Esophagus muscularis mucosa (tissue), 4 donors: ENCODE results near the gene RHOF. TPM values are rescaled to one million over a fixed set of nuclear protein-coding genes. Genes with fewer than 3 reads are reported as not detected.
"Not testable (repeated sequence)": the region's sequence is repeated elsewhere in the genome, so short reads cannot be mapped to it uniquely, and the experiment has no call there.

Source experiments
- DNase-seq: peaks from one replicate; pipeline ENCODE4 v3.0.0-alpha.2; 2017; ENCODE audit errors: extremely low spot score
- H3K27ac ChIP-seq, 4 donors: fragments of 200-600 bp; sonication (generic); replicated peaks in 1 of 4; 1 replicate in 3 of 4; 2 replicates in 1 of 4; pipeline ENCODE4 v1.5.1; 2016 to 2019; ENCODE audit warnings: mild to moderate bottlenecking in 1 of 4
- H3K27me3 ChIP-seq, 4 donors: fragments of 200-600 bp; sonication (generic); one replicate each; pipeline versions ENCODE4 v1.5.1 to v1.6.0; 2016 to 2019
- H3K36me3 ChIP-seq, 4 donors: fragments of 200-600 bp; sonication (generic); one replicate each; pipeline ENCODE4 v1.5.1; 2016 to 2019
- H3K4me1 ChIP-seq, 4 donors: fragments of 200-600 bp; sonication (generic); one replicate each; pipeline ENCODE4 v1.5.1; 2016 to 2019
- H3K4me3 ChIP-seq, 4 donors: fragments of 200-600 bp; sonication (generic); 1 replicate in 2 of 4; 2 replicates in 2 of 4; pipeline ENCODE4 v1.5.1; 2016 to 2019; ENCODE audit warnings: mild to moderate bottlenecking in 4 of 4, moderate library complexity in 1 of 4
- H3K9me3 ChIP-seq, 4 donors: fragments of 200-600 bp; sonication (generic); 1 replicate in 3 of 4; 2 replicates in 1 of 4; pipeline ENCODE4 v1.5.1; 2016 to 2019
- EP300 ChIP-seq: sonication (generic); formaldehyde crosslinking; IDR thresholded peaks from one replicate; pipeline ENCODE4 v1.6.1; 2017; ENCODE audit warnings: antibody characterized with exemption
- POLR2A ChIP-seq: fragments of 450-650 bp; IDR thresholded peaks from one replicate; pipeline ENCODE4 v1.6.1; 2017; ENCODE audit warnings: antibody characterized with exemption, moderate library complexity, mild to moderate bottlenecking, low read depth
- POLR2AphosphoS5 ChIP-seq, 2 donors: sonication (generic); formaldehyde crosslinking; IDR thresholded peaks; one replicate each; pipeline ENCODE4 v1.6.1; 2017; ENCODE audit warnings: antibody characterized with exemption in 2 of 2
- WGBS: methylation state at CpG from one replicate; pipeline ENCODE4 v1.1.5; 2018; 5-methylcytosine and 5-hydroxymethylcytosine counted together
- intact Hi-C: fragments of 100-400 bp; cut with DNase I; formaldehyde crosslinking; loops from one replicate; pipeline ENCODE4 v1.15.1; 2023
- total RNA-seq, 4 donors: library from RNA; depleted of rRNA; stranded (reverse); fragments of >200 nt; gene quantifications; one replicate each; pipeline versions ENCODE4 v1.1.0 to v1.2.1, GENCODE V29; 2016
- TF ChIP-seq, protein P1 (sequence below), 3 experiments: fragments of 200-600 bp in 2 of 3; fragments of 450-650 bp in 1 of 3; sonication (generic) in 2 of 3; IDR thresholded peaks; one replicate each; pipeline ENCODE4 v1.5.1; 2017 to 2019; ENCODE audit warnings: antibody characterized with exemption in 3 of 3, mild to moderate bottlenecking in 2 of 3, moderate library complexity in 1 of 3

The RHOF gene
- total RNA-seq, 4 donors from 2014 or later, result 7.0 to 23.2 (median 15.9) TPM

- Histone ChIP-seq H3K9me3 (no peaks in the 10 kb centered on the region), H3K27ac (peak overlapping the region; percentile 97 to 100 (median 100)), H3K4me1 (peaks cover 58 to 69% (median 66%) of the 10 kb centered on the region in 4 donors), H3K36me3 (peaks cover 0 to 12% (median 9%) of the 10 kb centered on the region in 4 donors), H3K4me3 (peak overlapping the region; percentile 59 to 64 (median 60)), H3K27me3 (no peaks in the 10 kb centered on the region)
- no peak for TF ChIP-seq POLR2AphosphoS5 (IDR thresholded peaks at IDR 0.05)
- no peak for TF ChIP-seq EP300
- TF ChIP-seq POLR2A, result no peak
- TF ChIP-seq, protein P1, sequence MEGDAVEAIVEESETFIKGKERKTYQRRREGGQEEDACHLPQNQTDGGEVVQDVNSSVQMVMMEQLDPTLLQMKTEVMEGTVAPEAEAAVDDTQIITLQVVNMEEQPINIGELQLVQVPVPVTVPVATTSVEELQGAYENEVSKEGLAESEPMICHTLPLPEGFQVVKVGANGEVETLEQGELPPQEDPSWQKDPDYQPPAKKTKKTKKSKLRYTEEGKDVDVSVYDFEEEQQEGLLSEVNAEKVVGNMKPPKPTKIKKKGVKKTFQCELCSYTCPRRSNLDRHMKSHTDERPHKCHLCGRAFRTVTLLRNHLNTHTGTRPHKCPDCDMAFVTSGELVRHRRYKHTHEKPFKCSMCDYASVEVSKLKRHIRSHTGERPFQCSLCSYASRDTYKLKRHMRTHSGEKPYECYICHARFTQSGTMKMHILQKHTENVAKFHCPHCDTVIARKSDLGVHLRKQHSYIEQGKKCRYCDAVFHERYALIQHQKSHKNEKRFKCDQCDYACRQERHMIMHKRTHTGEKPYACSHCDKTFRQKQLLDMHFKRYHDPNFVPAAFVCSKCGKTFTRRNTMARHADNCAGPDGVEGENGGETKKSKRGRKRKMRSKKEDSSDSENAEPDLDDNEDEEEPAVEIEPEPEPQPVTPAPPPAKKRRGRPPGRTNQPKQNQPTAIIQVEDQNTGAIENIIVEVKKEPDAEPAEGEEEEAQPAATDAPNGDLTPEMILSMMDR (IDR thresholded peaks at IDR 0.05), result no peak
- no peak for DNase-seq
- WGBS, result 100% methylated on average over 1 of the region's 48 CpGs
- intact Hi-C loops, result no loop called here
Measured at GRCh38 chr12:121792607-121793439, 665 bp downstream of the RHOF start.

DNA sequence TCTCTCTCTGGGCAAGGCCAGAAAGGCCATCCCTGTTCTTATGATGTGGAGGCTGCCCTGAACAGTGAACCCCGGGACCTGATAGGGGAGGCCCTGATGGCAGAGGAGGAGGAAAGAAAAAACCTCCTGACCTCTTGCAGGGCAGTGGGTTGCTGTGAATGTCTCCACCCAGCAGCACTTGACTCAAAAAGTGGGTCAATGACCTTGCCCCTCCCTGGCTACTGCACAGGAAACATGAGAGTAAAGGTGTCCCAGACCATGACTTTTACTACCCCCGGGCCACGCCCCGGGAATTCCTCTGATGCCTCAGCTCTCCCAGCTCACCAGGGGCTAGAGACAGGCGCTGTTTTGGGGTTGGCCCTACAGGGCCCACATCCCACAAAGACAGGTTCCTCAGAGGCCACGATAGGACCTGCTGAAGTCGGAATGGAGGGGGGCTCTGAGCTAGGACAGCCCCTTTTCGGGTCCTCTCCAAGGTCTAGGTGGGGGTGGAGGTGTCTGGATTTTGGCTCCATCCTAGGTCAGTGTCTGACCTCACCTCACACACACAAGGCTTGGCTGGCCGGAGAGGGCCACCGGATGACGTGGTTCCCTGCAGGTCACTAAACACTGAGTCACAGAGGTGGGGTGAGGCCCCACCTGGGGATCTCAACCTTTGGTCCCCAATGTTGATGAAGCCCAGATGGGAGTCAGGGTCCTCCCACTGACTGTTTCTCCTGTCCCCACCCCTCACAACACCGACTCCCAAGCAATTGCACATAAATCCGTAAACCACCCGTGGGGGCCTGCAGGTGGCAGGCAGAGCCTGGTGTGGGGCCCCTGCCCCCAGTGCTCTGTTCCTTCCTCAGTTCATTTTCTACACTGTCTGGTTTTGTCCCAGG is 1.6 kb downstream of the RHOF start:
- H3K4me3 ChIP-seq, result peak overlapping the region in 1 of 4 donors; percentile 61
- peaks cover 0 to 12% (median 9%) of the 10 kb centered on the region in 4 donors for H3K36me3 ChIP-seq
- H3K9me3 ChIP-seq, result no peaks in the 10 kb centered on the region
- H3K27ac ChIP-seq, result peak overlapping the region in 3 of 4 donors; percentile 97 to 100 (median 100)
- no peak for TF ChIP-seq POLR2A
- no peak for TF ChIP-seq EP300
- TF ChIP-seq POLR2AphosphoS5 (IDR thresholded peaks at IDR 0.05), result no peak
- TF ChIP-seq, protein P1 (IDR thresholded peaks at IDR 0.05), result no peak
- no peaks in the 10 kb centered on the region for H3K27me3 ChIP-seq
- DNase-seq, result no peak
- H3K4me1 ChIP-seq, result peaks cover 53 to 60% (median 57%) of the 10 kb centered on the region in 4 donors
- 78% methylated on average over 11 of the region's 14 CpGs for WGBS
- intact Hi-C loops, result no loop called here

- H3K9me3 ChIP-seq, intact Hi-C loops, H3K36me3 ChIP-seq, H3K4me3 ChIP-seq, H3K27ac ChIP-seq, H3K27me3 ChIP-seq, DNase-seq: not testable (repeated sequence)
- H3K4me1 ChIP-seq, result peaks cover 44 to 49% (median 46%) of the 10 kb centered on the region in 4 donors
- WGBS, result 92% methylated on average over 8 of the region's 8 CpGs
Measured at GRCh38 chr12:121790785-121791184, 2.7 kb downstream of the RHOF start.

DNA sequence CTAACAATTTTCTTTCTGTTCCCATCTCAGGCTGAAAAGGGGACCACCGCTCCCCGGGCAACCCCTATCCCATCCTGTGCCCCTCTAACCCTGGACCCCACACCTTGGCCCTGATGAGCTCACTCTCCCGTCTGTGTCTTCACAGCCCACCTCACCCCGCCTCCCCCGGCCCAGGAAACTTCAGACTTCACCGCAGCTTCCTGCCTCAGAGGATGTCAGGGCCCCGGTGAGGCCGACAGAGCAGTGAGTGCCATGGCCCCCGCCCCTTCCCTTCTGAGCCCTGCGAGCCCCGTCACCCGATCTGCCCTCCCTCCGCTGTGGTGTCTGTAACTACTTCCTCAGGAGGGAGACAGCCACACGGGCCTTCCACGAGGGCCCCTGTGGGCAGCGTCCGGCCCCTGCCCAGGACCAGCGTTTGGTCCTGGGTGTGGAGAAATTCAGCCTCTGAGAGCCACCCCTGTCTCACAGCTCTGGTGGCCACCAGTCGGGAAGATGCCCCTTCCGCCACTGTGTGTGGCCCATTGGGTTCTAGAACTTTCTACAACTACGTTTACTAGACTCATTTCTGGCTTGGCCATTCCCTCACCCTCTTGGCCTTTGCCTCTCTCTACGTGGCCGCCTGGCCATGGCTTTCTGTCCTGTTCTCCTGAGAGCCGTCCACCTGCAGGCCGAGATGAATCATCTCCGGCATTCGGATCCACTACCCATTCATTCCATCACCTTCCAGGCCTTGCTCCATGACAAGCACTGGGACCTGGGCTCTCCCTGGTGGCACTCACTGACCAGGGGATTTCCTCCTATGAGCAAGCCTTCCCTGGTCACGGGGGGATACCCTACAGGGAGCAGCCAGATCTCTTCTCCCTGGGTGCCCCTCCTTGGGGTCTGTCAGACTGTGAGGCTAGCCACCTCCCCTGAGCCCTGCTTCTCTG is 3.4 kb downstream of the RHOF start:
- TF ChIP-seq, protein P1 (IDR thresholded peaks at IDR 0.05), result no peak
- TF ChIP-seq POLR2AphosphoS5 (IDR thresholded peaks at IDR 0.05) (no peak), POLR2A (no peak), EP300 (no peak)
- peaks cover 37 to 42% (median 39%) of the 10 kb centered on the region in 4 donors for H3K4me1 ChIP-seq
- peaks cover 0 to 1% (median 0%) of the 10 kb centered on the region in 4 donors for H3K36me3 ChIP-seq
- DNase-seq, result no peak
- no peak overlapping the region for H3K4me3 ChIP-seq
- intact Hi-C loops, result no loop called here
- peak overlapping the region; percentile 23 to 67 (median 43) for H3K27ac ChIP-seq
- H3K9me3 ChIP-seq, result no peaks in the 10 kb centered on the region
- H3K27me3 ChIP-seq, result no peaks in the 10 kb centered on the region
- WGBS, result 64% methylated on average over 26 of the region's 28 CpGs
